DOHH2 (cell line): ENCODE results near the gene WNT2.

Experiments
- H3F3A ChIP-seq: fragments of 200-600 bp; sonication (generic), shearing (Covaris generic); 2 replicates; pipeline ENCODE4 v1.6.0; 2016; ENCODE audit warnings: antibody characterized with exemption, mild to moderate bottlenecking; ENCODE audit not compliant: control insufficient read depth, insufficient read depth
- H3K27ac ChIP-seq: fragments of 200-600 bp; sonication (generic); 2 replicates; pipeline ENCODE4 v1.5.1; 2014; ENCODE audit warnings: low read depth, mild to moderate bottlenecking, low read length, moderate library complexity
- H3K27me3 ChIP-seq: fragments of 200-600 bp; sonication (generic); 2 replicates; pipeline ENCODE4 v1.6.1; 2014; ENCODE audit warnings: mild to moderate bottlenecking, low read length, mixed read lengths; ENCODE audit not compliant: control insufficient read depth
- H3K36me3 ChIP-seq: fragments of 200-600 bp; sonication (generic); 2 replicates; pipeline ENCODE4 v1.6.1; 2014; ENCODE audit warnings: mild to moderate bottlenecking, low read length, moderate library complexity, mixed read lengths; ENCODE audit not compliant: control insufficient read depth
- H3K4me1 ChIP-seq: fragments of 200-600 bp; sonication (generic); 2 replicates; pipeline ENCODE4 v1.6.1; 2014; ENCODE audit warnings: mild to moderate bottlenecking, low read length, mixed read lengths; ENCODE audit not compliant: control insufficient read depth
- H3K4me2 ChIP-seq: fragments of 200-600 bp; sonication (generic); 2 replicates; pipeline ENCODE4 v1.6.0; 2014; ENCODE audit warnings: mild to moderate bottlenecking, low read length, moderate library complexity
- H3K4me3 ChIP-seq: fragments of 200-600 bp; sonication (generic); 2 replicates; pipeline ENCODE4 v1.5.1; 2014; ENCODE audit warnings: mild to moderate bottlenecking, low read length, mixed read lengths
- H3K79me2 ChIP-seq: fragments of 200-600 bp; sonication (generic); 2 replicates; pipeline ENCODE4 v1.6.1; 2014; ENCODE audit warnings: mild to moderate bottlenecking, low read length, mixed read lengths; ENCODE audit not compliant: control insufficient read depth
- H3K9me2 ChIP-seq: fragments of 200-600 bp; sonication (generic); replicated peaks from 2 replicates; pipeline ENCODE4 v1.6.1; 2014; ENCODE audit warnings: mild to moderate bottlenecking, low read length, mixed read lengths; ENCODE audit not compliant: control insufficient read depth
- H3K9me3 ChIP-seq: fragments of 200-600 bp; sonication (generic); 2 replicates; pipeline ENCODE4 v1.6.1; 2014; ENCODE audit warnings: antibody characterized with exemption, low read length, mixed read lengths; ENCODE audit not compliant: control insufficient read depth, insufficient read depth
- H4K20me1 ChIP-seq: fragments of 200-600 bp; sonication (generic); 2 replicates; pipeline ENCODE4 v1.6.0; 2014; ENCODE audit warnings: low read depth, mild to moderate bottlenecking, antibody characterized with exemption, low read length, moderate library complexity; ENCODE audit not compliant: control insufficient read depth, insufficient read depth
- EZH2phosphoT487 ChIP-seq: fragments of 200-600 bp; sonication (generic); IDR thresholded peaks from 2 replicates; pipeline ENCODE4 v1.6.1; 2017; ENCODE audit warnings: borderline replicate concordance, mild to moderate bottlenecking, antibody characterized with exemption, low read length, moderate library complexity, mixed read lengths
- TF ChIP-seq, protein P1 (sequence below): fragments of 200-600 bp; sonication (generic); IDR thresholded peaks from one replicate; pipeline ENCODE4 v1.5.1; 2014; ENCODE audit warnings: antibody characterized with exemption, mild to moderate bottlenecking, low read depth, low read length; ENCODE audit not compliant: poor library complexity, severe bottlenecking

The WNT2 gene

DNA sequence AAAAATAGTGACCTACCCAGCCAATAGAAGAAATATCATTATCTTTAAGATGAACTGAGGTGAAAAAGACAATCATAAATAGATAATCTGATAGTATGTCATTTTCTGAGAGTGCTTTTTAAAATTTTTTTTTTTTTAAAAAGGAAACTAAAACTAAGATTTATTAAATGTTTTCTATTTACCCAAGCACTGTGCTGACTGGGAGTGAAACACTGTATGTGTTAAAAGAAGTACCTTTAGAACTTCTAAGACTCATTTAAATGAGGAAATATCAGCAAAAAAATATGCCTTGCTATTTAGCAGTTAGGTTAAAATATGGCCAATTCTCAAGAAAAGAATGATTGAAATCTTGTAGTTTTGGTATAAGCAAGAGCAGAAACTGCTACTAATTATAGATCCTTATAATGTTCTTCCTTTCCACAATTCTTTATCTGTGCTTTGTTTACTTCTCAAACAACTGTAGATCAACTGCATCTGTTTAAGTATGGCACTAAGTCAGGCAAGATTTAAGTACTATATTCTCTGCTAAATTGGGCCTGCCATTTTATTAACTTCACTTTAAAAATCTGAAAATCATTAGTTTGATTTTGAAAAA is 39.5 kb upstream of the WNT2 start:
- Histone ChIP-seq H3K4me3 (no peak overlapping the region), H3K36me3 (no peaks in the 10 kb centered on the region), H3F3A (no peaks in the 10 kb centered on the region), H3K9me3 (no peaks in the 10 kb centered on the region), H3K4me1 (no peaks in the 10 kb centered on the region), H3K9me2 (no peaks in the 10 kb centered on the region), H3K79me2 (no peaks in the 10 kb centered on the region), H3K4me2 (no peak overlapping the region), H4K20me1 (no peaks in the 10 kb centered on the region), H3K27ac (no peak overlapping the region), H3K27me3 (no peaks in the 10 kb centered on the region; the same call in 1 of the 2 replicates)
- TF ChIP-seq, protein P1, sequence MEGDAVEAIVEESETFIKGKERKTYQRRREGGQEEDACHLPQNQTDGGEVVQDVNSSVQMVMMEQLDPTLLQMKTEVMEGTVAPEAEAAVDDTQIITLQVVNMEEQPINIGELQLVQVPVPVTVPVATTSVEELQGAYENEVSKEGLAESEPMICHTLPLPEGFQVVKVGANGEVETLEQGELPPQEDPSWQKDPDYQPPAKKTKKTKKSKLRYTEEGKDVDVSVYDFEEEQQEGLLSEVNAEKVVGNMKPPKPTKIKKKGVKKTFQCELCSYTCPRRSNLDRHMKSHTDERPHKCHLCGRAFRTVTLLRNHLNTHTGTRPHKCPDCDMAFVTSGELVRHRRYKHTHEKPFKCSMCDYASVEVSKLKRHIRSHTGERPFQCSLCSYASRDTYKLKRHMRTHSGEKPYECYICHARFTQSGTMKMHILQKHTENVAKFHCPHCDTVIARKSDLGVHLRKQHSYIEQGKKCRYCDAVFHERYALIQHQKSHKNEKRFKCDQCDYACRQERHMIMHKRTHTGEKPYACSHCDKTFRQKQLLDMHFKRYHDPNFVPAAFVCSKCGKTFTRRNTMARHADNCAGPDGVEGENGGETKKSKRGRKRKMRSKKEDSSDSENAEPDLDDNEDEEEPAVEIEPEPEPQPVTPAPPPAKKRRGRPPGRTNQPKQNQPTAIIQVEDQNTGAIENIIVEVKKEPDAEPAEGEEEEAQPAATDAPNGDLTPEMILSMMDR: no peak
- TF ChIP-seq EZH2phosphoT487: no peak

DNA sequence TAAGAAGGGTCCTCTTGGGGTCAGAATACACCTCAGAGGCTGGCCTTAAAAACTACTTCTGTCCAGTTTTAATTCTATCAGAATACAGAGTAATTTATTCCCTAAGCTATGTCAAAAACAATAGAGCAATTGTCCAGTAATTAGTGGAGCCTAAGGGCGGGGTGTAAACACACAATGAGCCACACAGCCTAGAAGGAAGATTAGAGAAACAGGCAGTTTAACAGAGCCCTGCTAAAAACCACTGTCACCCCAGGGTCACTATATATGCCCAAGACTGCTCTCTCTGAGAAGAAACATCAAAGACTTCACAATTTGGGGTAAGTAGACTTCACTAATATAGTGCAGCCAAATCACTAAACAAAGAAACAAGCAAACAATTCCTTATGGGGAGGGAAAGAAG is 27.2 kb upstream of the WNT2 start:
- no peaks in the 10 kb centered on the region for H3K9me3 ChIP-seq
- no peaks in the 10 kb centered on the region for H3F3A ChIP-seq
- H3K27ac ChIP-seq: no peak overlapping the region
- TF ChIP-seq, protein P1: no peak
- no peaks in the 10 kb centered on the region for H3K9me2 ChIP-seq
- no peaks in the 10 kb centered on the region for H3K27me3 ChIP-seq
- no peaks in the 10 kb centered on the region for H4K20me1 ChIP-seq
- no peaks in the 10 kb centered on the region for H3K79me2 ChIP-seq
- no peaks in the 10 kb centered on the region for H3K4me1 ChIP-seq
- H3K36me3 ChIP-seq: no peaks in the 10 kb centered on the region
- H3K4me3 ChIP-seq: no peak overlapping the region
- no peak overlapping the region for H3K4me2 ChIP-seq

DNA sequence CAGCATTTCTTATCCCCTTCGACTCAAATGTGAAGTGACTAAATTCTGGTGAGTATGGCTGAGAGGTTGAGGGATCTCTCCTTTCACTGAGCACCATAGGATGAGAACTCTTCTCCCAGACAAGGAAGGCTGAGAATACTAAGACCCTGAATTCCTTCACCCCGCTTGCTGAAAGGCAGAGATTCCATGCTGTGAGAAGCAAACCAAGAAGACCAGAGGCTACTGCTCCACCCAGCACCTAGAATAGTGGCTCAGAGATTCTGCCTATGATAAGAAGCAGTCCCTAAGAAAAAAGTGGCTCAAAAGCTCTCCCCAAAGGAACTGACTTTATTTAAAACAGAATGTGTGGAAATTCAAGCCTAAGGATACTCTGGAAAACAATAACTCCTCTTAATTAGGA is 26.7 kb upstream of the WNT2 start:
- no peaks in the 10 kb centered on the region for H3K36me3 ChIP-seq
- TF ChIP-seq EZH2phosphoT487: no peak

DNA sequence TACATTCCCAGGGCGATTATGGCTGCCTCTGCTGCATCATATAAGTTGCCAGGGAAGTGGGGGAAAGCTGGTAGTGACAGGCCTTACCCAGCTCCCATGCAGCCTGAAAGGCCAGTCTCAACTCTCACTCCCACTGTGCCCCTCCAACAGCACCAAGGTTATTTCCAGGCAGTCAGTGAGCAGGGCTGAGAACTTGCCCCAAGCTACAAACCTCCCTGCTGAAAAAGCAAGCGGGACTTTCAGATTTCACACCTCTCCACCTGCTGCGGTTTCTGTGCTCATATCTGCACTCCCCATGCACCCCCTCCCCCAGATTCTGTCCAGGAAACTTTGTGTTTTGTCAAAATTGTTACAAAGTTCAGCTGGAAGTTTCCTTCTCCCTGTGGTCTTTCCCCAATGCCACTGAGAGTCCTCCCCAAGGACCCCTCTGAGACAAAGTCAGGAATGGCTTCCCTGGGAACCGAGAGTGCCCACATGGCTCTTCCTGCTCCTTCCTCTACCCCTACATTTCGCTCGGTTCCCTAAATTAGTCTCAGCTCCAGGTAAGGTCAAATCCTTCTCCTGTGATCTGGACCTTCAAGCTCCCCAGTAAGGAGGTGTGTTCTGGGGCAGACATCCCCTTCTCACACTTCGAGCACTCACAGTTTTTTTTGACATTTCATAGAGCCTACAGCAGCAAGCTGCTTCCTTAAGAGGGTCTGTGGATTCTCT is 25.3 kb upstream of the WNT2 start:
- Histone ChIP-seq H4K20me1 (no peaks in the 10 kb centered on the region), H3K4me2 (no peak overlapping the region), H3F3A (no peaks in the 10 kb centered on the region), H3K9me3 (no peaks in the 10 kb centered on the region), H3K4me1 (no peaks in the 10 kb centered on the region), H3K36me3 (no peaks in the 10 kb centered on the region), H3K27me3 (no peaks in the 10 kb centered on the region), H3K79me2 (no peaks in the 10 kb centered on the region), H3K4me3 (no peak overlapping the region), H3K27ac (no peak overlapping the region), H3K9me2 (no peaks in the 10 kb centered on the region)
- no peak for TF ChIP-seq EZH2phosphoT487
- TF ChIP-seq, protein P1: no peak

More for the DNA sequence above, 26.7 kb upstream of the WNT2 start:
- Histone ChIP-seq H3K9me2 (no peaks in the 10 kb centered on the region), H3K4me2 (no peak overlapping the region), H3F3A (no peaks in the 10 kb centered on the region), H3K27ac (no peak overlapping the region), H3K27me3 (no peaks in the 10 kb centered on the region), H3K9me3 (no peaks in the 10 kb centered on the region), H3K4me1 (no peaks in the 10 kb centered on the region), H3K4me3 (no peak overlapping the region), H4K20me1 (no peaks in the 10 kb centered on the region), H3K79me2 (no peaks in the 10 kb centered on the region)
